DMS53 treated with DMSO at 0.1 percent for 48 hours (cell line): ENCODE measurements around the gene SSTR4.

Source experiments
- DNase-seq: peaks from one replicate; lab custom pipeline; 2025; ENCODE audit not compliant: unreplicated experiment; lab: John Stamatoyannopoulos, UW

The SSTR4 gene

DNA sequence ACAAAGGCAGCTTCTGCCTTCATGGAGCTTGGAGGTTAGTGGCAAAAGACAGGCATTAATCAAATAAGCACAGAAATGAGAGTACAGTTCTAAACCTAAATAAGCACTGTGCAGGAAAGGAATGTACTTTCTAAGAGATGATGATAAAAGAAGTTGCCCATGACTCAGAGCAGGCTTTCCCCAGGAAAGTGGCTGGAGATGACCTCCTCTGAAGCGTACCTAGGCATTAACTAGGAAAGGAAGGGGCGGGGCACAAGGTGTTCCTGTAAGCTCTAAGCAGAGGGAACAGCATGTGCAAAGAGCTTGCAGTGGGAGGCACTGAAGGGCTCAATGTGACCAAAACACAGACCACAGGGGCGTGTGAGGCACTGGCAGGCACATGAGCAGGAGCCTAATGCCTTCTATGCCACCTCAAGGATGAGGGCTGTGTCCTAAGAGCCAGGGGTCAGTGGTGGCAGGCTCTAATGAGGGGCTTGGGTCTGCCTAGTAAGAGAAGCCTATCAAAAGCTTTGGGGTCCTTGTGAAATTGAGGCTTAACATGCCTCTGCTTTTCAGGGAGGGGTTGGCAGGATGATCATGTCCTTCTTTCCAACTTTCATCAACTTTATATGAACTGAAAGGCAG lies 4.9 kb downstream of the SSTR4 start:
- DNase-seq, result no peak

DNA sequence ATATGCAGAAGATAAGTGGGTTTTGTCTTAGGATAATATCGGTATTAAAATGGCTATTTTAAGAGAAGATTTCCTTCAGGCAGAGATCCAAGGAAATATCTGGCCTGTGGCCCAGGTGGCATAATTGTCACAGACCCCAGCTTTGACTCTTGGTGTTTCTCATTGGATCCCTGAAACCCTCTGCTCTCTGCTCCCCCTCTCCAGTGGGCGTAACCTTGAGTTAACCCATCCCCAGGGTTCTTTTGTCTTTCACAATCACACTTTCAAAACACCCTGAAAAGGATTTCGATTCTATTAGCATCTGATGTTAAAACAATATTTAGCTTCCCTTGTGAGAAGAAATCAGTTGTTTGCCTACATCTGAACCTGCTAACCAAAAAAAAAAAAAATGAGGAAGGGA lies 7.2 kb downstream of the SSTR4 start:
- DNase-seq, result no peak

DNA sequence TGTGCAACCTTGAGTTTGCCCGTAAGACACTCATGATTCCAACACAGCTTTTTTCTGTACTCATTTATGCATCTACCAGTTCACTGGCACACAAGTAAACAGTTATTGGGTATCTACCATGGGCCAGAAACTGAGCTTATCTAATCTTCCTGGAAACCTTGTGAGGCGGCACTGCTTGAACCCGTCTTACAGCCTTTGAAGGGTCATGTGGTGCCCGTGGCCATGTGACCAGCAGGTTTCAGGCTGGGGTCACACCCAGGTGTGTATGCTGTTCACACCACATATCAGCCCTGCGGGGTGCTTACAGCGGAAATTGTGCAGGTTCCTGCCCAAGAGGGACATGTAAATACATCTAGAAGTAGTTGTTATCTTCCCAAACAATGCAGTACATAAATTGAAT lies 8.3 kb downstream of the SSTR4 start:
- no peak for DNase-seq

DNA sequence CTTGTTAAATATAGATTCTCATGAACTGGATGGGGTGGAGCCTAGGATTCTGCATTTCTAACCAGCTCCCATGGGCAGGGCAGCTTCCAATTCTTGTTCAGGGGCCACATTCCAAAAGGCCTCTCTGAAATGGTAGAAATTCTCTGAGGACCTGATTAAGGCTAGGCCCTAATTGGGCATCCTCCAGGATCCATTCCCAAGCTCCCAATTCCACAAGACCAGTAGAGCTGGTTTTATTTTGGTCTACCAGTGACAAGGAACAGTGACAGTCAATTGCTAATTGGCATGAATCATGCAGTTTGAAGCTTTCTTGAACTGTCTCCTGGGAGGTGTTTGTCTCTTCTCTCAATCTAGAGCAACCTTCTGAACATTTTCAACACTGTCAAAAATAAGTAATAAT lies 11.3 kb downstream of the SSTR4 start:
- no peak for DNase-seq

DNA sequence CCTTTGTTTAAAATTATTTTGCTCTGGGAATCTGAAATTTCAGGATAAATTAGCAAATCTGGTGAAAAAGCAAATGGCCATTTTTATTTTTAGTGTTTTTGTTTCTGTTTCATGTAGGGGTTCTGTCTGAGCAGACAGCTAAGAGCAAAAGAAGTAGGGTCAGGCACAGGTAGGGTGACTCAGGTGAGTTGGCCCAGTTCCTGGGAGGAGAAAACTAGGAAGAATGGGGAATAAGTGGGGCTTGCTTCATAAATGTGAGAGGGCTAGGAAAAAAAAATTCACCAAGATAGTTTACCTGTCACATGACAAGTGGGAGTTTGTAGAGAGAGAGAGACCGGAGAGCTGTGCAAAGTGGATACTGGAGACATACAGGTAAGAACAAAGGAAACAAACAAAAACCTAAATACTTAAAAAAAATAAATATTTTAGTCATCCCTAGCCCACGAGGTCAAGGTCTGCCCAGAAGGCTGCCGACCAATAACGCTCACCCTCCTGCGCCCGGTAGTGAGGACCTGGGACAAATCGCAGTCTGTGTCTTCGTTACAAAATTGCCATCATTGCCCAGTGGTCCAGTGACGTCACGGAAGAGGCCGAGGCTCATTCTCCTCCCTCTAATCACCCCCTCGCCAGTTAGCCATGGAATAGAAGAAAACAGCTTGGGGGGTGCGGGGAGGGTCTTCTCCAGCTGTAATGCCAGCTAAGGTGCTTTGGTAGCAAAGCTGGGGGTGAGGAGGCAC lies 12.1 kb downstream of the SSTR4 start:
- no peak for DNase-seq

DNA sequence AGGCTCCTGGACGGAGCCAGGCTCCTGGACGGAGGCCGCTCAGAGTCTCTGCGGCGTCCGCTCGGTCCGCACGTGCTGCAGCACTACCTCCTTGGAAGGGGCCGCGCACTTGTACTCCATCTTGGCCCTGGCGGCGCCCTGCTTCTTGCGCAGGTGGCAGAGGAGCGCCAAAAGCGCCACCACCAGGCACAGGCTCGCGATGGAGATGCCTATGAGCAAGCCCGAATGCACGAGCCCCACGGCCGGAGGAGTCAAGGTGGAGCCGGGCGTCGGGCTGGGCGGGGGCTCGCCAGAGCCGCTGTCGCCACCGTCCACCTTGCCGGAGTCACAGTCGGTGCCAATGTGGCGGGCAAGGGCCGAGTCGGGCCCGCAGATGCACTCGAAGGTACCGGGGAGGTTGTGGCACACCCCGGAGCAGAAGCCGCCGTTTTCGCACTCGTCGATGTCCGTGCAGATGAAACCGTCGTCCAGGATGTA lies 12.7 kb downstream of the SSTR4 start:
- no peak for DNase-seq

DNA sequence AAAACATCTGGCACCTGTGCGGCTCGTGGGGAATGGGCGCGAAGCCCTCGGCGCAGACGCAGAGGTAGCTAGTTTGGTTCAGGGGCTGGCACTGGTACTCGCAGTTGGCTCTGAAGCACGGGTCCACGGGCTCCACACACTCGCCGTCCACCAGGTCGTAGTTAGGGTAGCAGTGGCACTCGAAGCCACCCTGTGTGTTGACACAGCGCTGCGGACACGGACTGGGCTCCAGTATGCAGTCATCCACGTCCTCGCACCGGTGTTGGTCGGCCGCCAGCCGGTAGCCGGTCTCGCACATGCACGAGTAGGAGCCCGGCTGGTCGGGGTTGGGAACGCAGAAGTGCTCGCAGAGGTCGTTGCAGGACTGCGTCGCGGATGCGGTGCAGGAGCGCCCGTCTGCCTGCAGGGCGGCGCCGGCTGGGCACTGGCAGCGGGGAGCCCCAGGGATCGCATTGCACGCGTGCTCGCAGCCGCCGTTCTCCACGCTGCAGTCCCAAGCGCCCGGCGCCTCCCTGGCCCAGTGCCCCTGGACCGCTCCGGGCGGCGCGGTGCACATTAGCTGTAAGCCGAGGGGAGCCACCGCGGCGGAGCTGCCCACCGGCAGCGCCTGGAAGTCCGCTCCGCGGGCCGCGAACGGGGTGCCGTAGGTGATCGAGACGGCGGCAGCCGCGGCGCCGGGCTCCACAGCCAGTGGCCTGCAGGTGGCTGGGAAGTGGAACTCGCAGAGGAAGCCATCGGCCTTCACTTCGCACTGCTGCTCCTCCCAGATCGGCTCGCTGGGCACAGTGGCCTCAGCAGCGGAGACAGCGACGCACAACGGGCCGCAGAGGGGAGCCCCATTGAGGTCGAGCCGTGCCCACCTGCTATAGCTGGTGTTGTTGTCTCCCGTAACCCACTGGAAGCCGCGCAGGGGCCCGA lies 13.4 kb downstream of the SSTR4 start:
- no peak for DNase-seq

DNA sequence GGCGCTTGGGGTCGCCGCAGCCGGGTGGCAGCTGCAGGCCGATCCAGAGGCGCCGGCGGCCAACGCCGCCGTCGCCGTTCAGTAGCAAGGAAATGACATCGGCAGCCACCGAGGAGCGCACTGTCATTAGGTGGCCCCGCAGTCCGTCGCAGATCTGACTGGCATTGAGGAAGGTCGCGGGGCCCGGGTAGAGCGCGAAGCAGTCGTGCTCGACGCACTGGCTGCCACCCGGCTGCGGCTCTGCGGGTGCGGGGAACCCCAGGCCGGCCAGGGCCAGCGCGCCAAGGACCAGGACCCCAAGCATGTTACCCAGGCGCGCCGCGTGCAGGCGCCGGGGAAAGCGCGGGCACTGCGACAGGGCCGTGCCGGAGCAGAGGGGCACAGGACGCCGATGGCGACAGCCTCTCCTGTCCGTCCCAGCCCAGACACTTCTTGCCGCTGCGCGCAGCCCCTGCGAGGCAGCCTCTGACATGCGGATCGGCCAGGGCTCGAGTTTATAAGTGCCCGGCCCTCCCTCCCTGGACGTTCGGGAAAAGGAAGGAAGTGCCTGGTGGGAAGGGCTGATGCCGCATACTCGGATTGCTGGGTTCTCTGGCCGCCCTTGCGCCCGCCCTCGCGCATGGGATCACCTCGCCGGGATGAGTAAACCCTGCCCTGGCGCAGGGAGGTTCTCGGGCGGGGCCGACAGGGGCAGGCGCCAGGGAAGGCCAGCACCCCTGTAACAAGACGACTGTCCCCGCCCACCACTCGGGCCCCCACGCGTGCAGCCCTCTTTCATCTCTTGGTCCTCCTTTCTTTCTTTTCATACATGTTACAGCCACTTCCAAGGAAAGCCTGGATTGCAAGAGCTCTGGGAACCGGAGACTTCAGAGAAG lies 14.3 kb downstream of the SSTR4 start, which contains the start of gene THBD:
THBD (minus strand) TSS at position 472 of the 875 bp plus-strand sequence; CDS start at position 304, 168 bp downstream.
- no peak for DNase-seq

DNA sequence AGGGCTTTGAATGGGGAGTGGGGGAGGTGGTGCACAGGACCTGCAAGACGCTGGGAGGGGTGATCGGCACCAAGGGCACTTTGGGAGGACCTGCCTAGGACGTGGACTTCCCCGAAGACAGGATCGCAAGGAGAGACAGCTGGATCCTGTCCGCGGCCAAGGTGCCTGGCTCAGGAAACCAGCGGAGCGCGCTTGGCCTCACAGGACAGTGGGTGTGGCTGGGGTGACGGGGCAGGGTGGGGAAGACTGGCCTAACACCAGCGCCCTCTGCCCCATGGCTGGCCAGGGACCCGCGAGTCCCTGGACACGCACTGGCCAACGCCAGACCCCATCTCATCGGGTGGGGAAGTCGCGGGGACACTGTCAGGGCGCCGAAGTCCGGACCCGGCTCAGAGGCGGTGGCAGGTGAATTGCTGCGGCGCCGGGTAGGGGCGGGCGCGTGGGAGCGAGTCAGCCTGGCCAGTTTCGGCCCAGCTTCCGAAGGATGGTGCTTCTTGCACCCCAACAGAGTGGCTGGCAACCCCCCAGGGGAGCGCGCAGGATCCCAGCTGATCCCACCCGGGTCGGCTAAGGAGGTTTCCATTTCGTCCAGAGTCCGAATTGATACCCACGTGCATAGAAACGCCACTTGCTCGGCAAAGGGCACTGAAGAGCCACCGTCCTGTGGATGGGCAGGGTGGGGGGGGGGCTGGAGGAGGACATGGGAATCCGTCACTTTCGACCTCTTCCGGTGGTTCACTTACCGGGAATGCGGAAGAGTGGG lies 15.1 kb downstream of the SSTR4 start:
- DNase-seq, result no peak

DNA sequence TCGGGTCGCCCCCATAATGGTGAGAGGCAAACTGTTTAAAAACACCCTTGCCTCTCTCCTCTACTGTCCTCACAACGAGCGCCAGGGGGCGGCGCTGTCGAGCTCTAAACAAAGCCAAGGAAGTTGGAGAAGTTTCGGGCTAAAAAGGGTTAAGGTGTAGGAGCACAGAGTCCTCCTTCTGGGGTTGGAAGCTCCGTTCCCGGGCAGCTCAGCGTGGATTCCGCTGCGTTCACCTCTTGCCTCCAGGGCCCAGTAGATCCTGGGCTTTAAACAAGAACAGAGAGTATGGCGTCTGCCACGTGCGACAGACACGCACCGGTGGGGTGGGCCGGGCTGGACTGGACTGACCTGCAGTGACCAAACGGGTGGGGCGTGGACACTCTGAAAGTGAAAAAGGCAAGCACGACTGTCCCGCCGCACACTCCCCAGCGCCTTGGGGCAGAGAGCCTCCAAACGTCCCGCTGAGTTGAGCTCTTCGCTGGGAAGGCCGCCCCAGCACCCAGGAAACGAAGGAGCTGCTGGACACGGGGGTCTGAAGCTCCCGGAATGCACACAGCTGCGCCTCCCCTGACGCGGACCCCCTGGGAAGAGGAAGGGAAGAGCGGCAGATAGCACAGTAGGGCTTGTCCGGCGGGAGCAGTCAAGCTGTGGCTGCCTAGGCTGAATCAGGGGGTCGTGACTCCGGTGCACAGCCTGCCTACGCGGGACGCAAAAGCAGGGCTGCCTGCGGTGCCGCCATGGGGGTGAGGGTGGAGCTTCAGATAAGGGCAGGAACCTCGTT lies 15.9 kb downstream of the SSTR4 start:
- DNase-seq, result no peak

DNA sequence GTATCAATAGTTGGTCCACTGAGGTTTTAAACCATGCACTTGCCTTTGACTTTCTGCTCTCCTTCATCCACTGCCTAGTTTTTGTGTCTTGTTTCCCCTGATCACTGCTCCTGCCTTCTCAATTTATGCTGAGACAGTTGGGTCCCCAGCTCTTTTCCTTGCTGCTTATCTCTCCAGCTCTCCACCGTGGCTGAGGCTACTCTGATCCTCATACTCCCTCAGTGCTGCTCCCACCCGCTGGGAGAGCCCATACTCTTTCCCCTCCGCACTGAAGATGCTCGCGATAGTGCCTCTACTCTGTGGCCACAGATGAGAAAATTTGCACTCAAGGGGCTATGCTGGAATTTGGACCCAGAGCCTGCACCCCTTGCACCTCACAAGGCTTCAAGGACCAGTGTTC lies 17.8 kb downstream of the SSTR4 start:
- no peak for DNase-seq

DNA sequence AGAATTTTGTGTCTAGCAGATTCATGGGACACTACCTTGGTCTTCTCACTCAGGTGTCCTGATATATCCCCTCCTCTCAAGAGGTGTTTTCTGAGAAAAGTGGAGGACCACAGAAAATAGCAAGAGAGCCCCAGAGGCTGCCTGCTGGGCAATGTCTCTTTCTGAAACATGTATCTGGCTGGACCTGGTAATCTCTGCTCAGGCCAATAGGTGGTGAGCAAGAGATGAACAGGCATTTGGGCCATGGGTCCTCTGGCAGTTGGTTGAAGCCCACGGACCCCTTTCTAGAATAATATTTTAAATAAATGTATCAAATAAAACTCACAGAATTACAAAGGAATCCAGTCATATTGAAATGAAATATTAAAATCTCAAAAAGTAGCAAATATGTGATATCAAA lies 23.1 kb downstream of the SSTR4 start:
- no peak for DNase-seq

DNA sequence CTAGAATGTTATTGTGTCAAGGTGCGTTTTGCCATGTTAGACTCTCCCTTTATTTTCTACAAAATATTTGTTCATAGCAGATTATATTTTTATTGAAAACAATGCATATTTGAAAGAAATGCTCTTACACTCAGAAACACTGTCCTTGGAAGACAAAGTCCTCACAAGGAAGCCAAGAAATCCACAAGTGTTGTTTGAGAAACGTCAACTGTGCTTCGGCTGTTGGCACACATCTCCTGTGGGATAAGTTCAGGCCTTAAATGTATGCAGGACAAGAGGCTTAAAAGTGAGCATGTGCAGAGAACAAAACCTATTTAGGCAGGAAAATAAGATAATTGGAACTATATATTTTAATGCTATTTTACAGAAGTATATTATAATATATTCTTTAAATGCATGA lies 23.9 kb downstream of the SSTR4 start:
- DNase-seq, result no peak

DNA sequence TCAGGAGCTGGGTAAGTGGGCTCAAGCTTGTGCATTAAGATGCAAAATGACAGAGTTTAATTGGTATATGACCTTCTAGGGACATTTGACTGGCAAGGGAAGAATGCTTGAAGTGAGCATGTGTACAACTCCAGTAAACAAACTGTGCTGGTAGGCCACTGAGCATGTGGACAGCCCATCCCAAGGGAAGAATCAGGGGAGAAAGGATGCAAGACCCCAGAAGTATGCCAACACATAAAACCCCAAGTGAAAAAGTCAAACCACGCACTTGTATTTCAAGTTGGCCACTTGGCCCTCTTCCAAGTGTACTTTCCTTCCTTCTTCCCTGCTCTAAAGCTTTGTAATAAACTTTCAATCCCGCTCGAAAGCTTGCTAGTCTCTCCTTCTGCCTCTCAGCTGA lies 24.7 kb downstream of the SSTR4 start:
- DNase-seq, result no peak

DNA sequence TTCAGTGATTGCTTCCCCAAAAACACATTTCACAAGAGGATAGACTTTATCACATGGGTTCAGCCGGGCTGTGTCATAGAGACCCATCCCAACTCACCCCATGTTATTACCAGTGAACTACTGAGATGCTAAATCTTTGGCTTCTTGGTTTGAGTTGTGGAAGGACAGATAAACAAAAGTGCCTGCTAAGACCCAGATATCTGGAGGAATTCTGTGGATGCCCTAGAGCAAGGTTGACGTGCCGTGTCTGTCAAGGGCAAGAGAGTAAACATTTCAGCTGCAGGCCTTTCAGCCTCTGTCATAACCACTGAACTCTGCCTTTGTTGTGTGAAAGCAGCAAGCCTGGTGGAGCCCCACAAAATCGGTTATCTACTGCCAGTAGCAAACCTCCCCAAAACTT lies 25.5 kb downstream of the SSTR4 start:
- DNase-seq, result no peak

DNA sequence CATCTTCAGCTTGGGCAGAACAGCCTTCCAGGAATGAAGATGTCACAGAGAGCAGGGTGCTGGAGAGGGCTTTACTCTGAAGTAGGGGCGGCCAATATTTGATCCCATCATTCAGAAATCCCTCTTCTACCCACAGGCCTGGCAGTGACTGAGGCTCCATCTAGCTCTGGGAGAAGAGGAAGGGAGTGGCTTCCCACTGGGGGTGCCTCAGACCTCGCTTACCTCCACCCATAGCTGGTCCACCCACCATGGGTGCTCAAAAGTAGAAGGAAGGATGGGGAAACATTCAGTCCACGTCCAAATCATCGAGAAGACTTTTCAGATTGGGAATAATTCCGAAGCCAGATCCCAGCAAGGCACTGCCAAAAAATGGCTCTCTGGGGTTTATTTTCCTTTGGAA lies 26.1 kb downstream of the SSTR4 start:
- no peak for DNase-seq

DNA sequence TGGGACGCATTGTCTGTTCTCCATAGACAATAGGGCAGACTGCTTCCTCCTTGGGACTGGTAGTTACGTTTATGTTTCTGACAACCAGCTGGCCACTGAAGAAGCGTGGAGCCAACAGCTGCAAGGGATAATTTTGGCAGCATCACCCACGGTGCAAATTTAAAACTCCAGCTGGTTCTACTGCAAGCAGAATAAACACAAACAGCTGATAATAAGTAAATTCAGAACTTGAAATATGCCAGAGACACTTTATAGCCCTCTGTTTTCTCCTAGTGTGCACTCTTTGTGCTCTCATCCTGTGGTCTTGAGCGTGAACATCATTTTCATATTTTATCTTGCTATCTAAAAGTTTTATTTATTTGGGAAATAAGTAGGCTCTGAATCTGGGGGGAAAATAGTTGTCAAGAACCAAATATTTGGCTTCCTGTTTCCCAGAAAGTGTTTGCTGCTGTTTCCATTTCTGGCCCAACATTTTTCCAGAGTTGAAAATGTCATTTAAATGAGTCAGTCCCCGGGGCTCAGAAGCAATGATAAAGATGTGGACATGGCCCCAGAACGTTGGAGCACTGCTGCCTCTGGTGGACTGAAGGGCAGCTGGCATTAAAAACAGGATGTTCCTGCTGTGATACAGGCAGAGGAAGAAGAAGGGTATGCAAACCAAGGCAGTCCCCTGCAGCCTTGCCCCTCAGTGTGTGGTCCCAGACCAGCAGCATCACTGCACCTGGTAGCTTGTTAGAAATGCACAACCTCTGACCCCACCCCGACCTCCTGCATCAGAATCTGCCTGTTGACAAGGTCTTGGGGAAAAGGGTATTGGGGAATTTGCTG lies 26.8 kb downstream of the SSTR4 start:
- no peak for DNase-seq

DNA sequence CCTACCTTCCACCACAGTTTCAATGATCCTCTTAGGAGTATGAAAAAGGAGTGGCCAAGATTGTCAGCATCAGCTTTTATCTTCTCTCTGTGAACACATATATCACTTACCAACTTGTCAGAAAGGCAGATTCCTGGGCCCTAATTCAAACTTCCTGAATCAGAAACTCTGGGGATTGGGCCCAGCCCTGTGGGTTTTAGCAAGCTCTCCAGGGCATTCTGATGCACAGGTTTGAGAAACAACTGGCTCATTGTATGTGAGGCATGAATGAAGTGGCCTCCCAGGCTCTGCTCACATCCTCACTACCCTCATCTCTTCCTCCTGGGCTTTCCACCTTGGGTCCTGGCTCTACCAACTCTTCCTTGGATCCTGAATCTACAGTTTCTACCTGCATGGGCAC lies 27.5 kb downstream of the SSTR4 start:
- DNase-seq, result no peak
